B cell (primary cell): ENCODE results near the gene NOTCH1. TPM values are rescaled to one million over a fixed set of nuclear protein-coding genes. Genes with fewer than 3 reads are reported as not detected.

ENCODE experiments used
- ATAC-seq: fragments of 200-7000 bp; cut with Tn5 transposase; one replicate; pipeline ENCODE4 v1.10.0; 2021; ENCODE audit warnings: low read depth, mild to moderate bottlenecking, moderate number of reproducible peaks, moderate library complexity
- CTCF ChIA-PET: fragments of 350-600 bp; sonication (Branson Sonifier 250); formaldehyde crosslinking; loops from one replicate; lab custom pipeline; 2021; ENCODE audit warnings: antibody characterized with exemption, inconsistent platforms; lab: Charles Lee
- POLR2A ChIA-PET: fragments of 350-600 bp; sonication (Branson Sonifier 250); formaldehyde crosslinking; loops from one replicate; lab custom pipeline; 2021; ENCODE audit warnings: antibody characterized with exemption; lab: Charles Lee
- DNase-seq: peaks from one replicate; pipeline ENCODE4 v3.0.0; 2013
- H2AFZ ChIP-seq: 2 replicates; pipeline ENCODE4 v1.6.1; 2012; ENCODE audit warnings: mild to moderate bottlenecking, low read depth, low read length; ENCODE audit not compliant: insufficient read depth, poor library complexity, severe bottlenecking
- H3K27ac ChIP-seq, 2 donors: 1 replicate in 1 of 2; 2 replicates in 1 of 2; pipeline ENCODE4 v1.5.1; 2012 to 2013; ENCODE audit warnings: low read length in 2 of 2, mild to moderate bottlenecking in 2 of 2, moderate library complexity in 1 of 2
- H3K27me3 ChIP-seq, 4 experiments: fragments of 200-600 bp in 1 of 4; sonication (generic) in 1 of 4; replicated peaks in 1 of 4; 1 replicate in 2 of 4; 2 replicates in 2 of 4; pipeline versions ENCODE4 v1.6.1 to v1.7.0; 2013 to 2016; ENCODE audit warnings: low read length in 3 of 4, mild to moderate bottlenecking in 2 of 4, mixed read lengths in 1 of 4, moderate library complexity in 1 of 4; ENCODE audit not compliant: insufficient read depth in 4 of 4, control insufficient read depth in 3 of 4; ENCODE audit errors: control extremely low read depth in 1 of 4
- H3K36me3 ChIP-seq, 2 experiments: replicated peaks in 1 of 2; 1 replicate in 1 of 2; 2 replicates in 1 of 2; pipeline versions ENCODE4 v1.6.1 to v1.7.1; 2013; ENCODE audit warnings: low read length in 1 of 2; ENCODE audit not compliant: insufficient read depth in 2 of 2, control insufficient read depth in 1 of 2; ENCODE audit errors: control extremely low read depth in 1 of 2, extremely low read depth in 1 of 2
- H3K4me1 ChIP-seq, 2 donors: fragments of 200-600 bp in 1 of 2; sonication (generic) in 1 of 2; 1 replicate in 1 of 2; 2 replicates in 1 of 2; pipeline versions ENCODE4 v1.5.1 to v1.6.1; 2013 to 2017; ENCODE audit warnings: low read length in 2 of 2; ENCODE audit not compliant: control insufficient read depth in 2 of 2, insufficient read depth in 2 of 2
- H3K4me2 ChIP-seq: replicated peaks from 2 replicates; pipeline ENCODE3; 2012; ENCODE audit warnings: mild to moderate bottlenecking, low read depth, low read length; ENCODE audit not compliant: poor library complexity, severe bottlenecking
- H3K4me3 ChIP-seq, 5 experiments: fragments of 200-600 bp in 1 of 5; sonication (generic) in 1 of 5; 1 replicate in 3 of 5; 2 replicates in 2 of 5; pipeline versions ENCODE4 v1.5.1 to v1.7.0; 2011 to 2016; ENCODE audit warnings: low read length in 4 of 5, mild to moderate bottlenecking in 4 of 5, low read depth in 2 of 5, control low read depth in 1 of 5, moderate library complexity in 1 of 5; ENCODE audit not compliant: insufficient read depth in 1 of 5; ENCODE audit errors: control extremely low read depth in 1 of 5, extremely low read depth in 1 of 5
- H3K79me2 ChIP-seq: fragments of 200-600 bp; sonication (generic); one replicate; pipeline ENCODE4 v1.6.0; 2016; ENCODE audit warnings: low read length; ENCODE audit not compliant: control insufficient read depth, insufficient read depth
- H3K9ac ChIP-seq: fragments of 200-600 bp; sonication (generic); 2 replicates; pipeline ENCODE4 v1.6.1; 2017; ENCODE audit warnings: mild to moderate bottlenecking, low read length, moderate library complexity
- H3K9me3 ChIP-seq, 3 donors: one replicate each; pipeline versions ENCODE4 v1.6.1 to v1.7.1; 2013; ENCODE audit warnings: low read length in 2 of 3; ENCODE audit not compliant: control insufficient read depth in 2 of 3, insufficient read depth in 1 of 3; ENCODE audit errors: control extremely low read depth in 1 of 3
- H4K20me1 ChIP-seq: 2 replicates; pipeline ENCODE4 v1.6.0; 2012; ENCODE audit warnings: mild to moderate bottlenecking, low read length; ENCODE audit not compliant: insufficient read depth, control insufficient read depth, poor library complexity, severe bottlenecking
- H3K27ac Mint-ChIP-seq: one replicate; pipeline ENCODE4 v1.8.0; 2021; ENCODE audit warnings: mixed read lengths
- H3K27me3 Mint-ChIP-seq: one replicate; pipeline ENCODE4 v1.8.0; 2021; ENCODE audit warnings: mixed read lengths
- H3K4me1 Mint-ChIP-seq: one replicate; pipeline ENCODE4 v1.8.0; 2021; ENCODE audit warnings: mixed read lengths
- H3K4me3 Mint-ChIP-seq: one replicate; pipeline ENCODE4 v1.8.0; 2021; ENCODE audit warnings: mixed read lengths
- H3K9me3 Mint-ChIP-seq: one replicate; pipeline ENCODE4 v1.8.0; 2022; ENCODE audit warnings: mixed read lengths; ENCODE audit not compliant: insufficient read depth
- EZH2 ChIP-seq: IDR thresholded peaks from 2 replicates; pipeline ENCODE4 v1.6.1; 2012; ENCODE audit warnings: borderline replicate concordance, low read depth, mild to moderate bottlenecking, moderate library complexity, low read length; ENCODE audit not compliant: insufficient read depth, poor library complexity, severe bottlenecking
- WGBS: methylation state at CpG from one replicate; pipeline ENCODE4 v1.1.5; 2013; ENCODE audit warnings: missing lambda C conversion rate; ENCODE audit not compliant: insufficient coverage; 5-methylcytosine and 5-hydroxymethylcytosine counted together
- intact Hi-C: fragments of 100-400 bp; cut with micrococcal nuclease; formaldehyde crosslinking; loops from one replicate; pipeline ENCODE4 v1.10.0; 2022
- polyA plus RNA-seq: library from polyadenylated mRNA; depleted of rRNA; stranded (reverse); fragments of >200 nt; gene quantifications from 2 replicates; pipeline ENCODE4 v1.2.3, GENCODE V29; 2012
- total RNA-seq, 2 donors: library from RNA; stranded (reverse); fragments of 120-200 nt in 1 of 2; gene quantifications; 1 replicate in 1 of 2; 2 replicates in 1 of 2; pipeline versions ENCODE4 v1.2.3 to v1.2.4, GENCODE V29; 2013 to 2022
- TF ChIP-seq, protein P1 (sequence below): fragments of 200-600 bp; IDR thresholded peaks from one replicate; pipeline ENCODE4 v1.8.0; 2022; ENCODE audit warnings: antibody characterized with exemption, mild to moderate bottlenecking

Gene NOTCH1
- total and polyA plus RNA-seq, 2 donors (not counting 1 experiment from before 2014, with no cell fraction given), result 16.6 to 38.5 TPM

- Histone ChIP-seq H3K9ac (no peak overlapping the region), H3K36me3 (peaks cover 0 to 85% of the 10 kb centered on the region in 2 experiments), H3K79me2 (no peaks in the 10 kb centered on the region), H2AFZ (no peak overlapping the region), H4K20me1 (peaks cover 9% of the 10 kb centered on the region), H3K9me3 (no peaks in the 10 kb centered on the region), H3K4me2 (no peak overlapping the region), H3K4me1 (no peaks in the 10 kb centered on the region), H3K27me3 (no peaks in the 10 kb centered on the region), H3K4me3 (no peak overlapping the region), H3K27ac (no peak overlapping the region)
- Mint-ChIP-seq H3K27me3 (no peaks in the 10 kb centered on the region), H3K27ac (no peak overlapping the region), H3K9me3 (no peaks in the 10 kb centered on the region), H3K4me1 (no peaks in the 10 kb centered on the region), H3K4me3 (no peak overlapping the region)
- ATAC-seq (no peak), DNase-seq (no peak)
- intact Hi-C loops, result no loop called here
- ChIA-PET CTCF (no interaction called here), POLR2A (no interaction called here)
- 97% methylated on average over 21 of the region's 28 CpGs for WGBS
- TF ChIP-seq, protein P1, sequence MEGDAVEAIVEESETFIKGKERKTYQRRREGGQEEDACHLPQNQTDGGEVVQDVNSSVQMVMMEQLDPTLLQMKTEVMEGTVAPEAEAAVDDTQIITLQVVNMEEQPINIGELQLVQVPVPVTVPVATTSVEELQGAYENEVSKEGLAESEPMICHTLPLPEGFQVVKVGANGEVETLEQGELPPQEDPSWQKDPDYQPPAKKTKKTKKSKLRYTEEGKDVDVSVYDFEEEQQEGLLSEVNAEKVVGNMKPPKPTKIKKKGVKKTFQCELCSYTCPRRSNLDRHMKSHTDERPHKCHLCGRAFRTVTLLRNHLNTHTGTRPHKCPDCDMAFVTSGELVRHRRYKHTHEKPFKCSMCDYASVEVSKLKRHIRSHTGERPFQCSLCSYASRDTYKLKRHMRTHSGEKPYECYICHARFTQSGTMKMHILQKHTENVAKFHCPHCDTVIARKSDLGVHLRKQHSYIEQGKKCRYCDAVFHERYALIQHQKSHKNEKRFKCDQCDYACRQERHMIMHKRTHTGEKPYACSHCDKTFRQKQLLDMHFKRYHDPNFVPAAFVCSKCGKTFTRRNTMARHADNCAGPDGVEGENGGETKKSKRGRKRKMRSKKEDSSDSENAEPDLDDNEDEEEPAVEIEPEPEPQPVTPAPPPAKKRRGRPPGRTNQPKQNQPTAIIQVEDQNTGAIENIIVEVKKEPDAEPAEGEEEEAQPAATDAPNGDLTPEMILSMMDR, result no peak
- TF ChIP-seq EZH2, result no peak
These were observed 38.4 kb downstream of the NOTCH1 start for GRCh38 chr9:136507221-136507991.

DNA sequence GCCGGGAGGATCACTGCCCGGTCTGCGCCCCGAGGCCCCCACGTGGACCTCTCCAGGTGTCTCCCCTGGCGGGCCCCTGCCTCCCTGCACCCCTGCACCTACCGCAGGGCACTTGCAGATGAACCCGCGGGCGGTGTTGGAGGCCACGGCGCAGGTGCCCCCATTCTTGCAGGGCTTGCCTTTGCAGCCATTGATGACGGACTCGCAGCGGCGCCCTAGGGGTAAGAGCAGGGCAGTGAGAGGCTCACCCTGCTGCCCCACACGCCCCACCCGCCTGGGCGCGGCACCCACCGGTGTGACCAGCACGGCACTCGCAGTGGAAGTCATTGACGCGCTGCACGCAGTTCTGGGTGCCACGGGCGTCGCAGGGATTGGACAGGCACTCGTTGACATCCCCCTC is 39.4 kb downstream of the NOTCH1 start:
- 95% methylated on average over 28 of the region's 30 CpGs for WGBS
- ChIA-PET CTCF (no interaction called here), POLR2A (no interaction called here)
- Mint-ChIP-seq H3K27me3 (no peaks in the 10 kb centered on the region), H3K4me3 (no peak overlapping the region), H3K9me3 (no peaks in the 10 kb centered on the region), H3K27ac (no peak overlapping the region), H3K4me1 (no peaks in the 10 kb centered on the region)
- TF ChIP-seq, protein P1, result no peak
- TF ChIP-seq EZH2, result no peak
- H3K27ac ChIP-seq, result no peak overlapping the region
- H3K36me3 ChIP-seq, result peaks cover 0 to 82% of the 10 kb centered on the region in 2 experiments
- H3K27me3 ChIP-seq, result no peaks in the 10 kb centered on the region
- H2AFZ ChIP-seq, result no peak overlapping the region
- H3K9me3 ChIP-seq, result no peaks in the 10 kb centered on the region
- H3K4me3 ChIP-seq, result no peak overlapping the region
- H3K4me1 ChIP-seq, result no peaks in the 10 kb centered on the region
- no peaks in the 10 kb centered on the region for H3K79me2 ChIP-seq
- ATAC-seq (no peak), DNase-seq (no peak)
- H4K20me1 ChIP-seq, result peaks cover 9% of the 10 kb centered on the region
- H3K9ac ChIP-seq, result no peak overlapping the region
- H3K4me2 ChIP-seq, result no peak overlapping the region
- intact Hi-C loops, result no loop called here
